ENCODE data around the gene SBF2. TPM values are rescaled to one million over a fixed set of nuclear protein-coding genes. Genes with fewer than 3 reads are reported as not detected.

The SBF2 gene
- total RNA-seq, 1 donor from 2014 or later: 38.5 TPM

DNA sequence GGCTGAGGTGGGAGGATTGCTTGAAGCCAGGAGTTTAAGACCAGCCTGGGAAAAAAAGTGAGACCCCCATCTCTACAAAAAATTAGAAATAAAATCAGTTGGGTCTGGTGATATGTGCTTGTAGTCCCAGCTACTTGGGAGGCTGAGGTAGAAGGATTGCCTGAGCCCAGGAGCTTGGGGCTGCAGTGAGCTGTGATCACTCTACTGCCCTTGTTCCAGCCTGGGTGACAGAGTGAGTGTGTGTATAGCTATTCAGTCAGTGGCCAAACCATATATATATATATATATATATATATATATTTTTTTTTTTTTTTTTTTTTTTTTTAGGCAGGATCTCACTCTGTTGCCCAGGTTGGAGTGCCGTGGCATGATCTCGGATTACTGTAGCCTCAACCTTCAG, 35.3 kb upstream of the SBF2 start:
- Histone ChIP-seq H3K27ac (no peak overlapping the region), H3K27me3 (no peaks in the 10 kb centered on the region), H3K4me1 (peaks cover 40% of the 10 kb centered on the region), H3K36me3 (no peaks in the 10 kb centered on the region), H3K4me3 (no peak overlapping the region), H3K9me3 (no peaks in the 10 kb centered on the region)
- TF ChIP-seq, protein P1, sequence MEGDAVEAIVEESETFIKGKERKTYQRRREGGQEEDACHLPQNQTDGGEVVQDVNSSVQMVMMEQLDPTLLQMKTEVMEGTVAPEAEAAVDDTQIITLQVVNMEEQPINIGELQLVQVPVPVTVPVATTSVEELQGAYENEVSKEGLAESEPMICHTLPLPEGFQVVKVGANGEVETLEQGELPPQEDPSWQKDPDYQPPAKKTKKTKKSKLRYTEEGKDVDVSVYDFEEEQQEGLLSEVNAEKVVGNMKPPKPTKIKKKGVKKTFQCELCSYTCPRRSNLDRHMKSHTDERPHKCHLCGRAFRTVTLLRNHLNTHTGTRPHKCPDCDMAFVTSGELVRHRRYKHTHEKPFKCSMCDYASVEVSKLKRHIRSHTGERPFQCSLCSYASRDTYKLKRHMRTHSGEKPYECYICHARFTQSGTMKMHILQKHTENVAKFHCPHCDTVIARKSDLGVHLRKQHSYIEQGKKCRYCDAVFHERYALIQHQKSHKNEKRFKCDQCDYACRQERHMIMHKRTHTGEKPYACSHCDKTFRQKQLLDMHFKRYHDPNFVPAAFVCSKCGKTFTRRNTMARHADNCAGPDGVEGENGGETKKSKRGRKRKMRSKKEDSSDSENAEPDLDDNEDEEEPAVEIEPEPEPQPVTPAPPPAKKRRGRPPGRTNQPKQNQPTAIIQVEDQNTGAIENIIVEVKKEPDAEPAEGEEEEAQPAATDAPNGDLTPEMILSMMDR (IDR thresholded peaks at IDR 0.05): no peak
- intact Hi-C loops (cut with DNase I): no loop called here
- no peak for DNase-seq
- ATAC-seq: no peak

GRCh38 chr11:10328314-10329098, 34.5 kb upstream of the SBF2 start:
- H3K27me3 ChIP-seq: no peaks in the 10 kb centered on the region
- no peak overlapping the region for H3K4me3 ChIP-seq
- intact Hi-C loops (cut with DNase I): no loop called here
- H3K9me3 ChIP-seq: no peaks in the 10 kb centered on the region
- H3K4me1 ChIP-seq: peaks cover 45% of the 10 kb centered on the region
- H3K27ac ChIP-seq: peak overlapping the region; percentile 61
- peak; percentile 71 for ATAC-seq
- no peak for DNase-seq
- H3K36me3 ChIP-seq: no peaks in the 10 kb centered on the region
- TF ChIP-seq, protein P1 (IDR thresholded peaks at IDR 0.05): no peak

DNA sequence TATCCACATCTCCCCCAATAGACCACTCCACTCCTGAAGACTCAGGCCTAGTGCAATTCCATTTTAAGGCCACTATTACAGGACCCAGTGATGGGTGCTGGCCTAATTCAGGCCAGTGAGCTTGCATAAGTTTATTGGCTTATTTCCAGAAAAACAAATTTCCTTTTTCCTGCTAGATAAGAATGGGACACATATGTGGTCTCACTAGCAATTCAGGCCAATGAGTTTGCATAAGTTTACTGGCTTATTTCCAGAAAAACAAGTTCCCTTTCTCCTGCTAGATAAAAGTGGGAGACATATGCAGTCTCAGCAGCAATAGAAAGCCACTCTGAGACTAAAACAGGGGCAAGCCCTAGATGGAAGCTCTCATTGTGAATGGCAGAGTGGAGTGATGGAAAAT, 33.2 kb upstream of the SBF2 start:
- Histone ChIP-seq H3K27me3 (no peaks in the 10 kb centered on the region), H3K36me3 (no peaks in the 10 kb centered on the region), H3K27ac (peak overlapping the region; percentile 61), H3K9me3 (no peaks in the 10 kb centered on the region), H3K4me3 (no peak overlapping the region), H3K4me1 (peaks cover 51% of the 10 kb centered on the region)
- TF ChIP-seq, protein P1 (IDR thresholded peaks at IDR 0.05): no peak
- DNase-seq: no peak
- intact Hi-C loops (cut with DNase I): no loop called here
- ATAC-seq: peak; percentile 20

GRCh38 chr11:10326012-10326964, 32.3 kb upstream of the SBF2 start:
- peaks cover 51% of the 10 kb centered on the region for H3K4me1 ChIP-seq
- H3K27ac ChIP-seq: peak overlapping the region; percentile 61
- TF ChIP-seq, protein P1 (IDR thresholded peaks at IDR 0.05): no peak
- ATAC-seq (peak; percentile 13), DNase-seq (no peak)
- intact Hi-C loops (cut with DNase I): no loop called here
- no peaks in the 10 kb centered on the region for H3K9me3 ChIP-seq
- H3K27me3 ChIP-seq: no peaks in the 10 kb centered on the region
- H3K4me3 ChIP-seq: no peak overlapping the region
- no peaks in the 10 kb centered on the region for H3K36me3 ChIP-seq

- peaks cover 51% of the 10 kb centered on the region for H3K4me1 ChIP-seq
- ATAC-seq: no peak
- intact Hi-C loops (cut with DNase I): no loop called here
- no peak overlapping the region for H3K4me3 ChIP-seq
- peak overlapping the region; percentile 20 for H3K27ac ChIP-seq
- no peaks in the 10 kb centered on the region for H3K27me3 ChIP-seq
- TF ChIP-seq, protein P1 (IDR thresholded peaks at IDR 0.05): no peak
- H3K36me3 ChIP-seq: no peaks in the 10 kb centered on the region
- no peaks in the 10 kb centered on the region for H3K9me3 ChIP-seq
- DNase-seq: no peak
Measured at GRCh38 chr11:10325277-10326011, 31.4 kb upstream of the SBF2 start.

All from upper lobe of right lung (tissue), 1 donor.